ENCODE measurements around the gene CALB2.

Gene CALB2

DNA sequence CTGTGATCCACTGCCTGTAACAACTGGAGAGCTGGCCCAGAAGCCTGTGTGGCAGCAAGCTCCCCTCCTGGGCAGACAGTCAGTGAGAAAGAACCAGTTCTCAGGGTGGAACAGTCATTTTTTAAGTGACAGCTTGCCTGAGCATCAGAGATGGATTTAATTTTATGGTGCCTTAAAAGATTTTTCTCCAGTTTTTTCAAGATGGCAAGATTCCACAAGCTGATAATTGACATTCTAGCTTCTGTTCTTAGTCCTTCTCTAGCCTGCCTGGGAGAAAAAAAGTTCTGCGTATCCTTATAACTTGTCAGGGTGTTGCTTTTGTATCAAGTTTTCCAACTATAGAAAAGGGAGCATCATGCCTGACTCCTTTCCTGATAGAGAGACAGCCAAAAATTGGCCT is 21.2 kb downstream of the CALB2 start:
- DNase-seq (ENCODE audit: low spot score), result no peak
- TF ChIP-seq, protein P1, sequence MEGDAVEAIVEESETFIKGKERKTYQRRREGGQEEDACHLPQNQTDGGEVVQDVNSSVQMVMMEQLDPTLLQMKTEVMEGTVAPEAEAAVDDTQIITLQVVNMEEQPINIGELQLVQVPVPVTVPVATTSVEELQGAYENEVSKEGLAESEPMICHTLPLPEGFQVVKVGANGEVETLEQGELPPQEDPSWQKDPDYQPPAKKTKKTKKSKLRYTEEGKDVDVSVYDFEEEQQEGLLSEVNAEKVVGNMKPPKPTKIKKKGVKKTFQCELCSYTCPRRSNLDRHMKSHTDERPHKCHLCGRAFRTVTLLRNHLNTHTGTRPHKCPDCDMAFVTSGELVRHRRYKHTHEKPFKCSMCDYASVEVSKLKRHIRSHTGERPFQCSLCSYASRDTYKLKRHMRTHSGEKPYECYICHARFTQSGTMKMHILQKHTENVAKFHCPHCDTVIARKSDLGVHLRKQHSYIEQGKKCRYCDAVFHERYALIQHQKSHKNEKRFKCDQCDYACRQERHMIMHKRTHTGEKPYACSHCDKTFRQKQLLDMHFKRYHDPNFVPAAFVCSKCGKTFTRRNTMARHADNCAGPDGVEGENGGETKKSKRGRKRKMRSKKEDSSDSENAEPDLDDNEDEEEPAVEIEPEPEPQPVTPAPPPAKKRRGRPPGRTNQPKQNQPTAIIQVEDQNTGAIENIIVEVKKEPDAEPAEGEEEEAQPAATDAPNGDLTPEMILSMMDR (IDR thresholded peaks at IDR 0.05; ENCODE audit: extremely low read depth, missing control alignments), result no peak

DNA sequence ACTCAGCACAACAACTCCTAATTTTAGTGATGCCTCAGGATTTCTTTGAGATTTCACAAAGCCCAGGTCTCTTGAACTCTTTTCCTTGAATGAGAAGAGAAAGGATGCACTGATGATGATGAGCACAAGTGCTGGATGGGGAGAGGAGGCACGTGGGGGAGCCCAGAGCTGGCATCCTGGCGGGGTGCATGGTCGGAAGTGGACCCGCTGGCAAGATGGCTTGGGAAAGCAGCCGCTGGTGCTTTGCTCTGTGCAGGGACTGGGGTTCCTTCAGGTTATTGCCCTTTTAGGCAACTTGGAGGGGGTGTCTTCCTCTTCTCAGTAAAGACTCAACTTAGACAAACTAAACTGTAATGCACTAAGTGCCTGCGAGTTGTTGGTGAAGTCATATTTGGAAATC is 22.3 kb downstream of the CALB2 start:
- TF ChIP-seq, protein P1 (IDR thresholded peaks at IDR 0.05; ENCODE audit: extremely low read depth, missing control alignments), result no peak
- DNase-seq (ENCODE audit: low spot score), result no peak

DNA sequence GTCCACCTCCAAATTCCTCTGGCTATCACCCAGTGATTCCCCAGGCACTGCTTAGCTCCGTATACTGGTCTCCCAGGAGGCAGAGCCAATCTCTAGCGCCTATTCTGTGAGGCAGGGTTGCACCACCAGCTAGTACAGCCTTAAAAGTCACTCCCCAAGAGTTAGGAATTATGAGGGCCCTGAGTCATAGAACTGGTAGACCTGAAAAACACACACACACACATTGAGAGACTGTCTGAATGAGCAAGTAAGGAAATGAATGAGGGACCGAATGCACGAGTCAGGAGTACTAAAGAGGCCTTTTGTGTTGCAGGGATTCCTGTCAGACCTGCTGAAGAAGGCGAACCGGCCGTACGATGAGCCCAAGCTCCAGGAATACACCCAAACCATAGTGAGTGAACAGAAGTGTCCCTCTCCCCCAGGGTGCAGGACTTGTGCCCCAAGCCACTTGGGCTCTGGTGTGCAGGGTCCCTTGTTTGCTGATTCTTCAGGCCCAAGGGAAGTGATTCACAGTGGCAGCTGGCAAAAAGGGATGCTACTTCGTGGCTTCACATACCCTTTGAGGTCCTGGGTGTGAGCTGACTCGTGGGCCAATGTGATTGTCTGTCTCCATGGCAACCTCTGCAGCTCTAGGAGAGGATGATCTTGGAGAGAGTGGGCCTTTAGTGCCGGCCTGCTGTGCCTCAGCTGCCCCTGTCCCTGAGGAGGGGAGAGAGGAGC is 24.7 kb downstream of the CALB2 start:
- TF ChIP-seq, protein P1 (IDR thresholded peaks at IDR 0.05; ENCODE audit: extremely low read depth, missing control alignments), result no peak
- no peak for DNase-seq (ENCODE audit: low spot score)

DNA sequence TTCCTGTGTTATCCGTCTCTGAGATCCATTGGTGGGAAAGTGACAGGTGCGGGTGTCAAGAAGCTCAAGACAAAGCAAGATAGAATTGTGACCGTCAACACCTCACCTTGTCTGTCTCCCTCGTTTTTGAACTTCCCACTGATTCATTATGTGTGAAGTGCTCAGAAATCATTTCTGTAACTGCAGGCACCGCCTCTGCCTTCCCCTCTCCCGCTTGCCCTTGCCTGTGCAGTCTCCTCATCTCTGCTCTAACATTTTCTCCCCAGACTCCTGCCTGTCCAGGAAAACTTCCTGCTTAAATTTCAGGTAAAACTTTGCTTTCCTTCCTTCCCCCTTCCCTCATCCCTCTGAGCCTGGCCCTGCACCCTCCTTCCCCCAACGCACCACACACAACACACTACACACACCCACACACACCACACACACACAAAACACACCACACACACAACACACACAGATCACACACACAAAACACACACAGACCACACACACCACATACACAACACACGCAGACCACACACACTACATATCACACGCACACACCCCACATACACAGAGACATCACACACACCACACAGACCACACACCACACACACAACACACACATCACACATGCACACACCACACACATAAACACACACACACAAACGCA is 25.7 kb downstream of the CALB2 start:
- DNase-seq (ENCODE audit: low spot score), result no peak
- TF ChIP-seq, protein P1 (IDR thresholded peaks at IDR 0.05; ENCODE audit: extremely low read depth, missing control alignments), result no peak

DNA sequence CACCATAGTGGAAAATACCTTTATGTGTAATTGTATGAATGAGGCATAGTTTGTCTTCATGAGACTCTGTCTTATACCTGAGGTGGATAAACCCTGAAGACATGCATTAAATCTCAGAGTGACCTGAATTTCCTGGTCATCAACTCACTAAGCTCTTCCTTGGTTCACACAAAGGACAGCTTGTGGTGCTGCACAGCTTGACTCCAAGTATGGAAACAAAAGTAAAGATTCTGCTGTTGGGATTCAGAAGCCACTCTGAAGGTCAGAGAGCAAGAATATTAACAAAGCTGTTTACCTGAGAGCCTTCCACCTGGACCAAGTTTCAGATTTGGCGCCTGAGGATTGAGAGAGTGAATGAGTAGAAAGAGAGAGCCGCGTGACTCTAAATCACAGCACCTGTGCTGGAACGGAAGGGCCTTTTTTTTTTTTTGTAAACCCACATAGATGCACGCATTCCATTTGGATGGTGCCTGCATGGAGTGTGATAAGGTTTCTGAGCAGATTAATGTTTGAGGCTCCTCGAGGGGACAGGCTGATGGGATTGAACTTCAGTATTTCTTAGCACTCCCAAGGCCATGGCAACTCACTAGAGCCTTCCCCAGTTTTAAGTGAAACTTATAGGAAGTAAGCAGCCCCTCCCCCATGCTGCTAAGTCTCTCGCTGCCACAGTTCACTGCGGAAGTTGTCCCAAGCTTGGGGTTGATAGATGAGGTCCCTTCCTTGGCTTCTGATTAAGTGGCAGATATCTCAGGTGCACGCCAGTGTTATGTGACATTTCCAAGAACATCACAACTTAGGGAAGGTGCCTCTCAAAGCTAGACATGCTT is 28.7 kb downstream of the CALB2 start:
- DNase-seq (ENCODE audit: low spot score), result no peak
- TF ChIP-seq, protein P1 (IDR thresholded peaks at IDR 0.05; ENCODE audit: extremely low read depth, missing control alignments), result no peak

DNA sequence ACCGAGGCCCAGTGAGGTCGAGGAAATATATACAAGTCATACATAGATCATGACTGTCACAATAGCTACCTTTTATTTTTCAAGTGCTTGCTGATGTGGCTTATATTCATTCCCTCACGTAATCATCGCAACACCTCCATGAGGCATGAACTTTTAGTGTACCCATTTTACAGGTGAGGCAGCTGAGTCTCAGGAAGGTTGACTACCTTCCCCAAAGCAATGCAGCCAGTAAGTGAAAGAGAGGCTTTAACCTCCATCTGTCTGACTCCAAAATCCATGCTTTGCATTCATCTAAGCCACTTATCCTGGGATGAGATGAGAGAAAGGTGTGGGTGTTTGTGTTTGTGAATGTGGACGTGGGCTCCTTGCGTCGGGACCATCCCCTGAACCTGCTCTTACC is 30.8 kb downstream of the CALB2 start:
- TF ChIP-seq, protein P1 (IDR thresholded peaks at IDR 0.05; ENCODE audit: extremely low read depth, missing control alignments), result no peak

DNA sequence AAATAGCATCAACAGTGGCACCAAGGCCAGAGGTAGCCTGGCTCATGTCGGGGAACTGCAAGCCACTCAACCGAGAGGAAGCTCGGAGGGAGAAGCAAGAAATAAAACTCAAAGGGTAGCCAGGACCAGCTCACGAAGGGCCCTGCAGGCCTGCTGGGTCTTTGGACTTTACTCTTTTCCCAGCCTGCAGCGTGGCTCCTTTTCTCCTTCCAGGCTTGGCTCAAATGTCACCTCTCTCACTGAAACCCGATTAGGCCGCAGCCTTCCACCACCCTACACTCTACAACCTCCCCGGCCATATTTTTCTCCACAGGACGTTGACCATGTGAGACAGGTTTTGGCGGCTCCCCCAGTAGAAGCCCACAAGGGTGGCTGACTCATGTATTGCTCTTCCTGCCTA is 38.1 kb downstream of the CALB2 start:
- TF ChIP-seq, protein P1 (IDR thresholded peaks at IDR 0.05; ENCODE audit: extremely low read depth, missing control alignments), result no peak

More for the DNA sequence above, 30.8 kb downstream of the CALB2 start:
- DNase-seq (ENCODE audit: low spot score), result no peak

More for the DNA sequence above, 38.1 kb downstream of the CALB2 start:
- DNase-seq (ENCODE audit: low spot score), result no peak

All from GM20000 (cell line).